ENCODE results near the gene SLAMF6.
"Not testable (repeated sequence)": the region's sequence is repeated elsewhere in the genome, so short reads cannot be mapped to it uniquely, and the experiment has no call there.

SLAMF6 gene

GRCh38 chr1:160542303-160542945 is 19.4 kb upstream of the SLAMF6 start:
- DNase-seq (ENCODE audit: low read depth, low spot score): no peak

GRCh38 chr1:160541622-160542302 is 18.7 kb upstream of the SLAMF6 start:
- DNase-seq (ENCODE audit: low read depth, low spot score): no peak

- no peak for DNase-seq (ENCODE audit: low read depth, low spot score)
Measured at GRCh38 chr1:160540859-160541233, 17.8 kb upstream of the SLAMF6 start.

- peak; percentile 61 for DNase-seq (ENCODE audit: low read depth, low spot score)
Measured at GRCh38 chr1:160539990-160540858, 17.2 kb upstream of the SLAMF6 start.

GRCh38 chr1:160539684-160539989 is 16.6 kb upstream of the SLAMF6 start:
- no peak for DNase-seq (ENCODE audit: low read depth, low spot score)

GRCh38 chr1:160538985-160539651 is 16.1 kb upstream of the SLAMF6 start:
- no peak for DNase-seq (ENCODE audit: low read depth, low spot score)

- no peak for DNase-seq (ENCODE audit: low read depth, low spot score)
Measured at GRCh38 chr1:160537714-160538665, 14.9 kb upstream of the SLAMF6 start.

GRCh38 chr1:160534823-160535605 is 12.0 kb upstream of the SLAMF6 start:
- DNase-seq (ENCODE audit: low read depth, low spot score): no peak

- not testable (repeated sequence) for DNase-seq (ENCODE audit: low read depth, low spot score)
Measured at GRCh38 chr1:160532557-160532813, 9.4 kb upstream of the SLAMF6 start.

GRCh38 chr1:160531809-160532556 is 8.9 kb upstream of the SLAMF6 start:
- DNase-seq (ENCODE audit: low read depth, low spot score): not testable (repeated sequence)

- not testable (repeated sequence) for DNase-seq (ENCODE audit: low read depth, low spot score)
Measured at GRCh38 chr1:160529401-160529952, 6.4 kb upstream of the SLAMF6 start.

- not testable (repeated sequence) for DNase-seq (ENCODE audit: low read depth, low spot score)
Measured at GRCh38 chr1:160523789-160524188, 734 bp upstream of the SLAMF6 start.

- no peak for DNase-seq (ENCODE audit: low read depth, low spot score)
Measured at GRCh38 chr1:160522136-160522535, 919 bp downstream of the SLAMF6 start.

- no peak for DNase-seq (ENCODE audit: low read depth, low spot score)
Measured at GRCh38 chr1:160521554-160521953, 1.5 kb downstream of the SLAMF6 start.

- no peak for DNase-seq (ENCODE audit: low read depth, low spot score)
Measured at GRCh38 chr1:160520999-160521398, 2.1 kb downstream of the SLAMF6 start.

- no peak for DNase-seq (ENCODE audit: low read depth, low spot score)
Measured at GRCh38 chr1:160520582-160520981, 2.5 kb downstream of the SLAMF6 start.

GRCh38 chr1:160519642-160520435 is 3.2 kb downstream of the SLAMF6 start:
- DNase-seq (ENCODE audit: low read depth, low spot score): no peak

- DNase-seq (ENCODE audit: low read depth, low spot score): not testable (repeated sequence)
Measured at GRCh38 chr1:160517519-160517918, 5.5 kb downstream of the SLAMF6 start.

GRCh38 chr1:160515908-160516307 is 7.1 kb downstream of the SLAMF6 start:
- DNase-seq (ENCODE audit: low read depth, low spot score): not testable (repeated sequence)

Data from ELF-1 (cell line).